ENCODE results near the gene COPS7B.

- TF ChIP-seq ZBTB7A (tag by site-specific recombination; IDR thresholded peaks at IDR 0.05; ENCODE audit: low read depth) (no peak), ZNF544 (tag by site-specific recombination; IDR thresholded peaks at IDR 0.05) (no peak), ZNF132 (tag by site-specific recombination; IDR thresholded peaks at IDR 0.05; ENCODE audit: borderline replicate concordance) (no peak), ZBTB10 (tag by site-specific recombination; IDR thresholded peaks at IDR 0.05) (no peak), CTCF (tag by site-specific recombination; IDR thresholded peaks at IDR 0.05) (no peak), ZNF692 (tag by site-specific recombination; IDR thresholded peaks at IDR 0.05) (no peak)
- TF ChIP-seq, protein P1, sequence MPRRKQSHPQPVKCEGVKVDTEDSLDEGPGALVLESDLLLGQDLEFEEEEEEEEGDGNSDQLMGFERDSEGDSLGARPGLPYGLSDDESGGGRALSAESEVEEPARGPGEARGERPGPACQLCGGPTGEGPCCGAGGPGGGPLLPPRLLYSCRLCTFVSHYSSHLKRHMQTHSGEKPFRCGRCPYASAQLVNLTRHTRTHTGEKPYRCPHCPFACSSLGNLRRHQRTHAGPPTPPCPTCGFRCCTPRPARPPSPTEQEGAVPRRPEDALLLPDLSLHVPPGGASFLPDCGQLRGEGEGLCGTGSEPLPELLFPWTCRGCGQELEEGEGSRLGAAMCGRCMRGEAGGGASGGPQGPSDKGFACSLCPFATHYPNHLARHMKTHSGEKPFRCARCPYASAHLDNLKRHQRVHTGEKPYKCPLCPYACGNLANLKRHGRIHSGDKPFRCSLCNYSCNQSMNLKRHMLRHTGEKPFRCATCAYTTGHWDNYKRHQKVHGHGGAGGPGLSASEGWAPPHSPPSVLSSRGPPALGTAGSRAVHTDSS (tag by site-specific recombination; IDR thresholded peaks at IDR 0.05), result no peak
These were observed 70.7 kb downstream of the COPS7B start for GRCh38 chr2:231856959-231857358.

Measured in HEK293 (cell line).